Airway epithelial cell (primary cell): ENCODE measurements around the gene COL26A1. TPM values are rescaled to one million over a fixed set of nuclear protein-coding genes. Genes with fewer than 3 reads are reported as not detected.

Experiments used
- total RNA-seq: library from RNA; depleted of rRNA; stranded (reverse); fragments of >200 nt; gene quantifications from 2 replicates; pipeline ENCODE4 v1.2.3, GENCODE V29; 2015

Gene COL26A1
- not detected in 2 replicates for total RNA-seq

GRCh38 chr7:101362334-101363195, at the start of gene COL26A1:
Gene COL26A1, plus strand, starts transcription at chr7:101362875. Its CDS starts 158 bp downstream, at chr7:101363033.

DNA sequence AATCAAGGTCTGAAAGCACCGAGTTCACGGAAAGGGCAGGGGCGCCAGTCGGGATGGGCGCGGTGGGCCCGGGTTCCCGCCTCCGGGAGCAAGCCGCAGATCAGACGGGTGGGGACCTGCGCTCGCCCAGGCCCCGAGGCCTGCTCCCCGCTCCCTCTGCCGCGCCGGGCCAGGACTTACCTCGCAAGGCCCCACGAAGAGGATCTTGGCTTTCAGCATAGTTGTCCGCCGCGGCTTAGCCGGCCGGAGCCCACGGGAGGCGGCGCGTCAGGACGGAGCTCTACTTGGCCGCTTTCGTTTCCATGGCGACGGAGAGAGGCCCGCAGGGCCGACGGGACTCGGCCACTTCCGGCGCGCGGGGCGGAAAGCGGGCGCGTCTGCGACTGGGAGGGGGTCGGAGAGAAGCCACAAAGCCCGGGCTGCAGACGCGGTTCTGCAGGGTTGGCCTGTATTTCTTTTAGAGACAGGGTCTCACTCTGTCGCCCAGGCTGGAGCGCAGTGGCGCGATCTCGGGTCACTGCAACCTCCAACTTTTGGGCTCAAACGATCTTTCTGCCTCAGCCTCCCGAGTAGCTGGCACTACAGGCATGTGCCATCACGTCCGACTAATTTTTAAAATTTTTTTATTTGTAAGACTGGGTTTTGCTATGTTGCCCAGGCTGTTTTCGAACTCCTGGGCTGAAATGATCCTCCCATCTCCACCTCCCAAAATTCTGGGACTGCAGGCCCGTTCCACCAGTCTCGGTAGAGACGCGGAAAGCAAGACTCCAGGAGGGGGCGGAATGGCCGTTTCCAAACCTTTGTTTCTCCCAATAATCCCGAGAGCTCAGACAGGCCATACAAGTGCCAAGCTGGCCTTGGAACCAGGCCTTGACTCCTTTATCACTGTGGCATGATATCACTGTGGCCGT, 40.9 kb upstream of the COL26A1 start, which contains the start of gene IFT22:
IFT22 (minus strand) TSS at position 322 of the 911 bp plus-strand sequence; CDS start at position 219, 103 bp downstream.

Other genes starting within 250 kb of the COL26A1 start
- 166 and 251 TPM in 2 replicates for gene SERPINE1, start 235.8 kb upstream of the COL26A1 start, total RNA-seq
- 187 and 227 TPM in 2 replicates for gene AP1S1, start 208.4 kb upstream of the COL26A1 start, total RNA-seq
- 0.09 and 0.14 TPM in 2 replicates for gene VGF, start 197.3 kb upstream of the COL26A1 start, total RNA-seq
- gene NAT16, start 182.6 kb upstream of the COL26A1 start, total RNA-seq, result not detected in 2 replicates
- gene MOGAT3, start 161.8 kb upstream of the COL26A1 start, total RNA-seq, result not detected in 2 replicates
- 33.3 and 47.8 TPM in 2 replicates for gene PLOD3, start 145.3 kb upstream of the COL26A1 start, total RNA-seq
- 113 and 142 TPM in 2 replicates for gene ZNHIT1, start 144.7 kb upstream of the COL26A1 start, total RNA-seq
- gene CLDN15, start 125.1 kb upstream of the COL26A1 start, total RNA-seq, result 2.0 and 3.1 TPM in 2 replicates
- gene FIS1, start 117.8 kb upstream of the COL26A1 start, total RNA-seq, result 212 and 237 TPM in 2 replicates
- gene IFT22, start 41.1 kb upstream of the COL26A1 start, total RNA-seq, result 15.4 and 16.5 TPM in 2 replicates